ENCODE results near the gene BZW1. TPM values are rescaled to one million over a fixed set of nuclear protein-coding genes. Genes with fewer than 3 reads are reported as not detected.

BZW1 gene
- 80.4 TPM for total RNA-seq
- long read RNA-seq, full-length matches to known transcripts = 34 of 41 reads
- long read RNA-seq, partial matches to known transcripts = 1 of 41 reads
- long read RNA-seq, other reads (novel, unspliced or antisense) = 6 of 41 reads

GRCh38 chr2:200811333-200812121, at the start of gene BZW1:
Gene BZW1, plus strand, starts transcription at chr2:200811910. Its CDS starts 1,308 bp downstream, at chr2:200813218.
- ATAC-seq (peak; percentile 95), DNase-seq (ENCODE audit: missing footprints) (peak; percentile 97)
- intact Hi-C loops (cut with DNase I) = loop anchor here (1.0 to 5.0 kb wide), 2 partner anchors 51 to 98 kb away; partner anchors contain the start of gene CLK1

DNA sequence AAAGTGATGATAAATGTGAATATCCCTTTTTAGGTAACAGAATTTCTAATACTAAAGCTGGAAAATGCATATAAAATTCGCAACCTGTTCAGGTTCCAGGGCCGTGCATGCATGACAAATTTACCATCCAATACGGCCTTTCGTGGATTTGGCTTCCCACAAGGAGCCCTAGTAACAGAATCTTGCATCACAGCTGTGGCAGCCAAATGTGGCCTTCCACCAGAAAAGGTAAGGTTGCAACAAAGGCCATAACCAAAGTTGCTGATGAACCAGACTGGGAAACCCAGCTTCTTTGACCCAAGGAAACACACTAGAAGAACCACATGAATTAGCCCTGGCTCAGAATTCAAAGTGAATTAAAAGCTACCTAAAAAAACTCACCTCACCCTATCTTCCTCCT, 49.6 kb upstream of the BZW1 start:
- intact Hi-C loops (cut with DNase I) = no loop called here
- ATAC-seq = no peak
- no peak for DNase-seq (ENCODE audit: missing footprints)

GRCh38 chr2:200763422-200763821, 48.3 kb upstream of the BZW1 start:
- no peak for ATAC-seq
- intact Hi-C loops (cut with DNase I) = no loop called here
- no peak for DNase-seq (ENCODE audit: missing footprints)

DNA sequence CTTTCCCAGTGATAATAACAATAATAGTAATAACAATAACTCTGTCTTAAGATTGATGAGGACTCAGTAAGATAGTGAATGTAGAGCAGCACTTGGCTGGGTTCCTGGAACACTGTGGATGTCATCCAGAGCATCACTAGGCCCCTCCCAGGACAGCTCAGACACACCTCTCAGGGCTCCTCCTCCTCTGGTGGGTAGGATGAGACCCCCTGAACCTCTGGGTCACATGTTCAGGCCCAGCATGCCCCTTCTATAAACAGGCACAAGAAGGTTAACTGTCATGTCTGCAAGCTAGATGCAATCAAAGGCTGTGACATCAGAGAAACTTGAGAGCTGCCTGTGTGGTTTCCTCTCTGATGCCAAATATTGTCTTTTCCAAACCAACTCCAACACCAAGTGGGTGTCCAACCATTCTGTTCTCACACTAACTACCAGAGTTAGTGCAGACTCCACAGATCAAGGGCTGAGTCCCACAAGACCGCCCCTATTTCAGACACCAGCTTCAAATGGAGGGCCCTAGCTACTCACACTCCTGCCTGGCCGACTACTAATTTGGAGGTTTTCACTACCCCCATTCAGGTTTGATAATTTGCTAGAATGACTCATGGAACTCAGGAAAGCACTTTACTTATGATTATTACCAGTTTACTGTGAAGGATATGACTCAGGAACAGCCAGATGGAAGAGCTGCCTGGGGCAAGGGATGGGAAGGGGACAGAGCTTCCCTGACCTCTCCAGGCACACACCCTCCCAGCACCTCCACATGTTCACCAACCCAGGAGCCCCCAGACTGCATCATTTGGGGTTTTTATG, 46.4 kb upstream of the BZW1 start:
- ATAC-seq (peak; percentile 51), DNase-seq (ENCODE audit: missing footprints) (no peak)
- intact Hi-C loops (cut with DNase I) = no loop called here

DNA sequence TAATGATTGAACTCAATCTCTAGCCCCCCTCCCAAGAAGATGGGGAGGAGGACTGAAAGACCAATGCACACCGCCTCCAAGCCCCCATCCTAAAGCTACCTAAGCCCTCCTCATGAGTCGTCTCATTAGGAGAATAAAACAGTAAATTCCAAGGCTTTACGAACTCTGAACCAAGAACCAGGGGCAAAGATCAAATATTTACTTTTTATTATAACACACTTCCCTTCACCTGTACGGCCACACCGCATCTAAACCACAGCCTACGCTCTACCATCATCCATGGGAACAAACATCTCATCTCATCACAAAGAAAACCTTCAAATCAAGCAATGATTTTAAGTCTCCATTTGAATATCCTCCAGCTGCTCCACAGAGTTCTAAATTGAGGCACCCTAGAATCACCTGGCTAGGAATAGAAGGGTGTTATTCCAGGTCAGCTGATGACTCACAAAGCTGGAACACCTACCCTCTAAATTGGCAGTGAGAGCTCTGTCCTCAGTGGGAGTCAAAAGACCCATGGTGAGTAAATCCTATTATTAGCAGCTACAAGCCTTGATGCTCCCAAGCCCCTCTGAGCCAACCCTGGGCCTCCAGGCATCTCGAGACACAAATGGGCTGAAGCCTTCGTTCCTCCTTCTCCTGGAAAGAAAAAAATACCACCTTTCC, 45.6 kb upstream of the BZW1 start:
- DNase-seq (ENCODE audit: missing footprints) = no peak
- intact Hi-C loops (cut with DNase I) = no loop called here
- ATAC-seq = peak; percentile 73

GRCh38 chr2:200767111-200767885, 44.4 kb upstream of the BZW1 start:
- DNase-seq (ENCODE audit: missing footprints) (no peak), ATAC-seq (no peak)
- intact Hi-C loops (cut with DNase I) = no loop called here

DNA sequence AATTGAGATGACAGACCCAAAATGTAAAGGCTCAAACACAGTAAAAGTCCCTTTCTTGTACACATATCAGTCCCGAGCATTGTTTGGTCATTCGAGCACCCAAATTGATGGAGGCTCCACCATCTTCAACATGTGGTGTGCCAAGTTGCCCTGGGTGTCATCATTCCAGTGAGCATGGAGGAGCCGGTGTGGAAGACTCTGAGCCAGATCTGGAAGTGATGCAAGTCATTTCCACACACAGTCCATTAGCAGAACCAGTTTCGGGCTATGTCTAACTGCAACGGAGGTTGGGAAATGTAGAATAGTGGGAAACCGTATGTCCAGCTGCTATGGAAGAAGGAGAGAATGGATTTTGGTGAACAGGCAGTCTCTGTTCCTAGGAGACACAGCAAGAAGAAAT, 40.9 kb upstream of the BZW1 start:
- DNase-seq (ENCODE audit: missing footprints) = no peak
- ATAC-seq = no peak
- intact Hi-C loops (cut with DNase I) = no loop called here

GRCh38 chr2:200772620-200773019, 39.1 kb upstream of the BZW1 start:
- intact Hi-C loops (cut with DNase I) = no loop called here
- no peak for DNase-seq (ENCODE audit: missing footprints)
- no peak for ATAC-seq

- ATAC-seq (no peak), DNase-seq (ENCODE audit: missing footprints) (no peak)
- intact Hi-C loops (cut with DNase I) = no loop called here
Observed at GRCh38 chr2:200773083-200773482, 38.6 kb upstream of the BZW1 start.

DNA sequence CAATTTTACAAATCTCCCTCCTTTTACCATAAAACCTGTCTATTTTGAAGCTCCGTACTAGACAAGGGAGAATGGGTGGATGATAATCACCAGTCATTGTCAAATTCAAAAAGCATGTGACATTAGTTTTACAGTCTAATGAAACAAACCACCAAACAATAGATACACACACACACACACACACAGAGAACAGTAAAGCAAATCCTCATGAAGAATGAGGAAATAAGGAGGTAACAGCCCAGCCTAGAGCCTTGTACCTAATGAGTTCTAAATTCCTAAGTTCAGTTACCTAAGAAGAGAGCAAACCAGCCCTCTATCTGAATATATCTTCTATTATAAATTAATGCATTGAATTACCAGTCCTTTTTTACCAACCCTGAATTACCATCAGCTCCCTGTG, 36.8 kb upstream of the BZW1 start:
- DNase-seq (ENCODE audit: missing footprints) (no peak), ATAC-seq (no peak)
- intact Hi-C loops (cut with DNase I) = no loop called here

- ATAC-seq = no peak
- intact Hi-C loops (cut with DNase I) = no loop called here
- DNase-seq (ENCODE audit: missing footprints) = no peak
Observed at GRCh38 chr2:200777275-200777674, 34.4 kb upstream of the BZW1 start.

DNA sequence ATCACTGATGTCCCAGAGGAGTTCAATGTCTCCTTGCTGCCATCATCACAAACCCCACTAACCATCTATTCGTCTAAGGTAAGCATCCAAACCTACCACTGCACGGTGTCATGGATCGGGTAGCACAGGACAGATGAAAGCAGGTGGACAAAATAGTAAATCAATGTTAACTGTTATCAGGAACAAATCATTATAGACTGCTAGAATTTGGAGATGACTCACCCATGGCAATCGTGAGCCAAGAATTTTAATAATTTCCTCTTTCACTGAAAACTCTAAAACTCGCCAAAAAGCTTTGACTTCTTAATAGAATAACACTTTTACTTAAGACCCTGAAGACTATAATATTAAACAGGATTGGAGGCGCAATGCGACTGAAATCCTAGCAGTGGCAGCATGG, 33.7 kb upstream of the BZW1 start:
- ATAC-seq (peak; percentile 28), DNase-seq (ENCODE audit: missing footprints) (no peak)
- intact Hi-C loops (cut with DNase I) = no loop called here

DNA sequence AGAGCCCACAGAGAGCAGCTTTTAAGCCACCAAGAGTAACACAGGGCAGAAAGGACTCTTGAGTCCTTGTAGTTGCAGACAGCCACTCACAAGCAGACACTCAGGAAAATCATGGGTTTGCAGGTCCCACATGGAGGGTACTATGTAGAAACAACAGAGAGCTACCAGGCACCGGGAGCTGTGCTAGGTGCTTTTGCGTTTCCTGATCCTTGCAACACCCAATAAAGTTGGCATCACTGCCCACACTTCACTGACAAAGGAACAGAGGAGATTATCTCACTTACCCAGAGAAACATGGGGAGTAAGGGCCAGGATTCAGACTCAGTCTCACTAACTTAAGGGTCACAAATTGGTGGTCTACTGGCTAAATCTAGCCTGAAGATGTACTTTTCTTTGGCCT, 32.5 kb upstream of the BZW1 start:
- ATAC-seq (no peak), DNase-seq (ENCODE audit: missing footprints) (no peak)
- intact Hi-C loops (cut with DNase I) = no loop called here

DNA sequence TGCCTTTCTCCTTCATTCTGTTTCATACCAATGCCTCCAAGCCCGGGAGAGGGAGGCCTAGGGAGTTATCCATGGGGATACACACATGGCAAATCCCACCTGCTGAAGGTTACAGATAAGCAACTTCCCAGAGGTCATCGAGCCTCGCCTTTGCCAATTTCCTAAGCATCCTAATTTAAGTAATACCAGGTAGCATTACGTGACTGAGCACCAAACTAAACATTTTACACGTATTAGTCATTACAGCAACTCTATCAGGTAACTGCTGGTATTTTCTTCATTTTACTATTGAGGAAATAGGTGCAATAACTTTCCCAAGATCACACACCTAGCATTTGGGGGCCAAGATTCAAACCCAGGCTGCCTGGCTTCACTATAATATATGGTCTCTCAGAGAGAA, 30.1 kb upstream of the BZW1 start:
- intact Hi-C loops (cut with DNase I) = no loop called here
- DNase-seq (ENCODE audit: missing footprints) (no peak), ATAC-seq (no peak)

DNA sequence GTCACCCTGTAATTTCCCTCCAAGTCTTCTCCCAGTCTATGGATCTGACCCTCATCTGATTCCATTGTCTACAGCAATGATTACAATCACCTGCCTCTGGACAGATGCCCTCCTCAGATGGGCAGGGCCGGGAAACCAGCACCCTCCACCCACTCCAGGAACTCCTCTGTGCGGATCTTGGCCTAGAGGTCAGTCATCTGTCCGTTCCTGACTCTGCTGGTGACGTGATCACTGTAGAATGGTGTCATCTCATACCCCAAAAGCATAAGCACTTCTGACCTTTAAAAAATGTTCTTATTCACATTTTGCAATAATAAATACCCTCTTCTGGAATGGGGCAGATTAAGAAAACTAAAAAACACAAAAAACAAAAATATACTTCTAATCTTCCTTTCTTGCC, 29.5 kb upstream of the BZW1 start:
- intact Hi-C loops (cut with DNase I) = no loop called here
- DNase-seq (ENCODE audit: missing footprints) = no peak
- no peak for ATAC-seq

DNA sequence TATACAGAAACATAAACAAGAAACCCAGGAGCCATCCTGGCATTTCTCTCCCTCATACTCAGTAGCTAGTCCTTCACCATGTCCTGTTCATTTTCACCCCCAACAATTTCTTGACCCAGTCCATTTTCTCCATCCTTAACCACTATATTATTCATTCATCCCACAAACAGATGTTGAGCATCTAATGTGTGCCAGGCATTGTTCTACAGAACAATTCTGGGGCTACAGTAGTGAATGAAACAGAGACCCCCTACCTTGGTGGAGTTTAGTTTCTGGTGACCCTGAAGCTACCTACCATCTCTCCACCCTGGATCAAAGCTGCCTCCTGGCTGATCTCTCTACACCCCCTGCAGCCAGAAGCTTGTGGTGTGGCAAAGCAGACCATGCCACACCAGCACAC, 27.5 kb upstream of the BZW1 start:
- ATAC-seq (no peak), DNase-seq (ENCODE audit: missing footprints) (no peak)
- intact Hi-C loops (cut with DNase I) = no loop called here

GRCh38 chr2:200786423-200786822, 25.3 kb upstream of the BZW1 start:
- DNase-seq (ENCODE audit: missing footprints) (no peak), ATAC-seq (no peak)
- intact Hi-C loops (cut with DNase I) = no loop called here

- ATAC-seq (no peak), DNase-seq (ENCODE audit: missing footprints) (no peak)
- intact Hi-C loops (cut with DNase I) = no loop called here
Observed at GRCh38 chr2:200786826-200787225, 24.9 kb upstream of the BZW1 start.

Data from Right ventricle myocardium inferior (tissue), 1 donor.